Tongue (tissue), 2 donors: ENCODE results near the gene PYGO1. TPM values are rescaled to one million over a fixed set of nuclear protein-coding genes. Genes with fewer than 3 reads are reported as not detected.
"Not testable (repeated sequence)": the region's sequence is repeated elsewhere in the genome, so short reads cannot be mapped to it uniquely, and the experiment has no call there.

ENCODE experiments used
- DNase-seq: peaks from one replicate; pipeline ENCODE4 v3.0.0-alpha.2; 2015
- total RNA-seq: library from RNA; depleted of rRNA; stranded (reverse); fragments of >200 nt; gene quantifications from one replicate; pipeline ENCODE4 v1.2.3, GENCODE V29; 2014

PYGO1 gene, protein sequence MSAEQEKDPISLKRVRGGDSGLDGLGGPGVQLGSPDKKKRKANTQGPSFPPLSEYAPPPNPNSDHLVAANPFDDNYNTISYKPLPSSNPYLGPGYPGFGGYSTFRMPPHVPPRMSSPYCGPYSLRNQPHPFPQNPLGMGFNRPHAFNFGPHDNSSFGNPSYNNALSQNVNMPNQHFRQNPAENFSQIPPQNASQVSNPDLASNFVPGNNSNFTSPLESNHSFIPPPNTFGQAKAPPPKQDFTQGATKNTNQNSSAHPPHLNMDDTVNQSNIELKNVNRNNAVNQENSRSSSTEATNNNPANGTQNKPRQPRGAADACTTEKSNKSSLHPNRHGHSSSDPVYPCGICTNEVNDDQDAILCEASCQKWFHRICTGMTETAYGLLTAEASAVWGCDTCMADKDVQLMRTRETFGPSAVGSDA
- total RNA-seq = 22.6 TPM

DNA sequence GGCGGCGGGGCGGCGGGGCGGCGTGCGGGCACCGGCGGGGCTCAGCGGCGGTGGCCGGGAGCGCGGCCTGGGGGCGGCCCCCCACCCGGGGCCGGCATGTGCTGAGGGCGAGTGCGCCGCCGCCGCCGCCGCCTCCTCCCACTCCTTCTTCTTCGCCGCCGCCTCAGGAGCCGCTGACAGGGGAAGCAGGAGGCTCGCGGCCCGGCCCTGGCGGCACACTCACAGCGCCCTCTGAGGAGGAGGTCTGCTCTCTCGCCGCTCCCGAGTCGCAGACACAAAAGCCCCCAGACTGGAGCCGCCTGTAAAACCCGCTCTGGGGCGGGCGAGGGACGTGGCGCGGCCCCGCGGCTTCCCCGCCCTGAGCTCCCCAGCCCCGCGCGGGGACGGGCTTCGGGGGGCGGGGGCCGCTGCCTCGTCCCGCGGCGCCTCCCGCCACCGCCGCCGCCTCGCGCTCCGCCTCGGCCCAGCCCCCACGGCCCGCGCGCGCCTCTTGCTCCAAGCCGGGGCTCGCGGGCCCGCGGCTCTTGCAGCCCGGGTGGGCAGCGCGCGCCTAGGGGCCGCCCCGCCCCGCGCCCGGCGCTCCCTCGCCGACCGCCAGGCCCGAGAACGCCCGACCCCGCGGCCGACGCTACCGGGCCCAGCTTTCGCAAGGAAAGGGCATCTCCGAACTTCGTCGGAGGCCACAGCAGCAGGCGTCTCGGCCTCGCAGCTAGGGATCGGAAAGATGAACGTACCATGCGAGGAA is at the start of gene PYGO1:
TSS of gene PYGO1 (minus strand) at position 276 of the 745 bp plus-strand sequence. CDS start 462 bp downstream, outside the sequence.
- peak; percentile 85 for DNase-seq

DNA sequence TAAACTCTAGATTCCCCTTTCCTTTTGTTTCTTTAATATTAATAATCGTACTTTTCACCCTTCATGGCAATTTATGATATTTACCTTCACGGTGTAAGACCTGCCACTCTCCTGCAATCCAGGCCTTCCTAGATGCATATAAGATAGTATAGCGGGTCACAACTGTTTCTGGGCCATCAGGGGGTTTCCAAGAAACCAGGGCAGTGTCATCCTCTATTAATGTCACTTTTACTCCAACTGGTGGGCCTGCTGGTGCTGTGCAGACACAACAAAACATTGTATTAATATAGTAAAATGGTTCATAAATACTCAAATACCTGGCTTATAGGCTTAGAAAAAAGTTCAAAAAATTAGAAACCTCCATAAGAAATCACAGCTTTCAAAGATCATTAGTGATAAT is 48.9 kb upstream of the PYGO1 start:
- no peak for DNase-seq

DNA sequence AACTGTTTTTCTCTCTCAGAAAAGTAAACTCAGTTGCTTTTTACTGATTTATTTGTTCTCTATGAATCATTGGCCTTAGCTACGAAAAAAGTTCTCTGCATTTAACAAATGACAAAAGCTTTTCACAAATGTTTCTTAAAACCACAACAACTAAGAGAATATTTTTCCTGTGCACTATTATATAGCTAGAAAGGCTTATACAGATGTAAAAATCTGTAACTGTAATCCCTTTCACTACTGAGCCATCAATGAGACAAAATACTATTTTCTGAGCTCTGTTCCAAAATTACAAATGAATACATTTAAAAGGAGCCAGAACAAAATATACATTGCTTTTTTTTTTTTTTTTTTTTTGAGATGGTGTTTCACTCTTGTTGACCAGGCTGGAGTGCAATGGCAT is 45.6 kb upstream of the PYGO1 start:
- no peak for DNase-seq

DNA sequence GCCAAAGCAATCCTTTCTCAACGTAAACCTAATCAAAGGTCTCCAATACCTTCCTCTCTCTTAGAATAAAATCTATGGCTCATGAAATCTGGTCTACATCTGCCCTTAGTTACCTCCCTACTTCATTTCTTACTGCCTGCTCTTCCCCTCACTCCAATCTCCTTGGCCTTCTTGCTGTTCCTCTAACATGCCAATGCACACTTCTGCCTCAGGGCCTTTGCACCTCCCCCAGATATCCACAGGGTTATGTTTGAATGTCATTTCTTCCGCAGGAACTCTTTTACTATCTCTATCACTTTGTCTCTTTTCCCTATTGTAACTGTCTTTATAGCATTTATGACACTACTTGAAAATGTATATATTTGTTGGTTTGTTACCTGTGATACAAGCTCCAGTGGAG is 44.3 kb upstream of the PYGO1 start:
- no peak for DNase-seq

DNA sequence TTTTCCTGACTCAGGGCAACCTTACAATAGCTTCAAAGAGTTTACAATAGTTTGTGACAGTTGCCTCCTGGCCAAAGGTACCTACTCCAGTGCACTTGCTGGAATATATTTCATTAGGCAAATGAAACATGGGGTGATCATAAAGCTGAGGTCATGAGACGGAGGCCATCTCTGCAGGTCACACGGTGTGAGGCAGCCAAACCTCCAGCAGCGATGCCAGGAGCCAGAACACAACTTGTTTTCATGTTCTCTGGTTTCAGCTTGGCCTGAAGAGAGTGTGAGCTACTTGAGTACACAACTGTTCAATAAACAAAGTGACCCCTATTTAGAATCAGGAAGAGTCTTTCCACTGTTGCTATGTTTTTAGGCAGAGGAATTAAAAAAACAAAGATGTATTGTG is 42.7 kb upstream of the PYGO1 start:
- DNase-seq = peak; percentile 20

DNA sequence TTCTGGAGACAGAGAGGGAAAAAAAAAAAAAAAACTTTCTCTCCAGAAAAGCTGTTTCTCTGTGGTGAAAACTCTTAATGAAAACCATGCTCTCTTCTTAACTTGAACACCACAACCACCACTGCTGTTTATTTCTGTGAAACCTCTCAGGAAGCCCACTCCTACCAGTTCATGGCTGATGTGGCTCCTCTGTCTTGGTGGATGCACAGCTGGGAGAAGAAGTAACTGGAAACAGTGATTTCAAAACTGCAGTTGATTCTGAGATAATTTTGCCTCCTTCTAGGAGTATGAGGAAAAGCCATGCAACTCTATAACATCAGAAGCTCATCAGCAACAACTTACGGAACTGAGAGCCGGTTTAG is 40.2 kb upstream of the PYGO1 start:
- DNase-seq = no peak

DNA sequence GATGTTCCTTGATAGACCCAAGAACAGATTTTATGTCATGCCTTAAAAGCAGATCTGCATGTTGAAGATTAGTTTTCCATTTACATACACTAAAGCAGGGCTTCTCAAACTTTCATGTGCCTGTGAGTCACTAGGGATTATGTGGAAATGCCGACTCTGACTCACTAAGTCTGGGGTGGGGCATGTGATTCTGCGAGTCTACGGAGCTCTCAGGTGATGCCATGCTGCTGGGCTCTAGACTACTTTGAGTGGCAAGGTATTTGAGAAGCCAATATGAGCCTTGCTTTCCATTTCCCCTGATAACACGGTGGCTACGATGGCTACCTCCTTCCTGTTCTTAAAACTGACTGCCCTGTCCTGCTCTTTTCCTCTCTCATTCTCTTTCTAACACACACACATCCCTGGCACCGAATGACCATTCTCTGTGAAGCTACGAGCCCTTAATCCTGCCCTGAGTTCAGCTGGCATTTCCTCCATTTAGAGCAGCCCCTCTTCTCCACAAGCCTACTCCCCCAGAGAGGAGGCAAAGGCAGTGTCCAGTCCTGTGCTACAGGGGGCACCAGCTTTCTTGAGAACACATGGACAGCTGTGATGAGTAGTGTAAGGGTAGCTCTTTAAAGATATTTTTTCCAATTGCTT is 39.7 kb upstream of the PYGO1 start:
- DNase-seq = no peak

DNA sequence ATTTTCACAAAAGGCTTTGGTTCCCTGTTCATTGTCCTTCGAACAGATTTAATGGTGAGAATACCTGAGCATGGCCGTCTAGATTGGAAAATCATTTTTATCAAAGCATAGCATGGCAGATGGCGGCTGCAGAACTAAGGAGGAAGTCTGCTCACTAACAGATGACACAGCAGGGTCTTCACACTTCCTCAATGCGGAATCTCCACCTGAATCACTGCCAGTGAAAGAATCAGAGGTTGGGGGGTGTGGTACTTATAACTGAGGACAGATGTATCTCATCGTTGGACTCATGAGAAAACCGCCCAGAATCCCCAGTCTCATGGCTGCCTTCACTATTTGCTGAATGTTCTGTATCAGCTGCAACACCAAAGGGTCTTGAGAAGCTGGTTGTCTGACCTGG is 31.6 kb upstream of the PYGO1 start:
- no peak for DNase-seq

DNA sequence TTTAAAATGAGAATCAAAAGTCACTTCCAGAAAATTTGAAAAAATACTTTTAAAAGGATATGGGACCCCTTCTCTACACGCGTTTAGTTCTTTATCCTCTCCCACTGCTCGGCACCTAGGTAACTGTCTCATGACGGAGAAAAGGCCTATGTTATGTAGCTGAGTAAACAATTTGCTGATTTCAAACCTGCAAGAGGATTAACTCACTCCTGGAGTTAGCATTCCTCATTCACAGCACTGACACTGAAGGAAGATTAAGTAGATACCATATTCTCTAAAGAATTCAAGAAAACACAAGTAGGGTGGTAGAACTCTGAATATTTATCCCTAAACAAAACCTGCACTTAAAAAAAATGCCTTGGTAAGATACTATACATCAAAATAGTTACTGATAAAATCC is 30.2 kb upstream of the PYGO1 start:
- no peak for DNase-seq

DNA sequence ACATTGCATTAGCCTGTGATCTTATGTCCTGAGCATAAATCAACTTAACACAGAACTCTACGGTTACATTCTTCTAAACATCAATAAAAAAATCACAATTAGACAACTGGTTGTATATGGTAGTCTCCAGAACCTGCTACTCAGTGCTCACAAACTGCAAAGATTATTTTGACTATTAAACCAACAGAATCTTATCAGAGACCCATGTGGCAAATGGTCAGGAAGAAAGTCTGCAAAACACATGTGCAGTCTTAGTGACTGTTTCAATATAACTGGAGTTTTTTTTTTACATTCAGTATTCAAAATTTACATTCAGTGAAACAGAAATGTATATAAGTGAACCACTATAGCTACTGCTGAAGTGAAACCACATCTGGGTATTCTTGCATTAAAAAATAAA is 27.3 kb upstream of the PYGO1 start:
- no peak for DNase-seq

DNA sequence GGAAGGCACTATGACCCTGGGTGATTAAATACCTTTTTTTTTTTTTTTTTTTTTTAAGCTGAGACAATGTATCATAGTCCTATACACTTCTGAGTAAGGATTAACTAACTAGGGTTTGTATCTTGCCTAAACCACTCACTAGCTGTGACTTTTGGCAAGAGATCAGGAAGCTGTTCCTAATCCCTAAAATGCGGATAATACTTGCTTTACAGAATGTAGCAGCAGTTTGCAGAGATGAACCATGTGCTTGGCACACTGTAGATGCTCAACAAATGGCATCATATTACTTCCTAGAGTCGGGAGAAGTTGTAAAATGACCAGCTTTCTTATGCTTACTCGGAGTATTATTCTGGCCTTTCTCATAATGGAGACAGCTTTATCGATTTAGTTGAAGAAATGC is 25.6 kb upstream of the PYGO1 start:
- DNase-seq = no peak

DNA sequence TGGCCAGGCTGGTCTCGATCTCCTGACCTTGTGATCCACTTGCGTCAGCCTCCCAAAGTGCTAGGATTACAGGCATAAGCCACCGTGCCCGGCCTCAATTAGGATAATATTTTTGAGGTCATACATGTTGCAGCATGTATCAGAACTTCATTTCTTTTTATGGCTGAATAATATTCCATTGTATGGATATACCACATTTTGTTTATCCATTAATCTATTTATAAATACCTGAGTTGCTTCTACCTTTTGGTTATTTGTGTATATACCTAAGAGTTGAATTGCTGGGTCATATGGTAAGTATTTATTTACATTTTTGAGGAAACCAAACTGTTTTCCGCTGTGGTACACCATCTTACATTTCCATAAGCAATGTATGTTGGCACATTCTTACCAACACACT is 18.1 kb upstream of the PYGO1 start:
- no peak for DNase-seq

DNA sequence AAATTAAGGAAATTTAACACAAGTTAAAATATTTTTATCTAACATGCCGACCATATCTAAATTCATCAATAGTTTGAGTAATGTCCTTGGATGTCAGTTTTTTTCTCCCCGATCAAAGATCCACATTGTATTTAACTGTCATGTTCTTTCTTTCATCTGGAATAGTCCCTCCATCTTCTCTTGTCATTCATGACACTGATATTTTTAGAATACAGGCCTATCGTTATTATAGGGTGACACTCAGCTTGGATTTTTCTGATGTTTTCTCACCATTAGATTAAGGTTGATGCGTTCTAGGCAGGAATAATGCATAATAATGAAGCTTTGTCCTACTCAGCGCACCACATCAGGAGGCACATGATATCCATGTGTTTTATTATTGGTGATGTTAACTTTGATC is 13.2 kb upstream of the PYGO1 start:
- DNase-seq = no peak

DNA sequence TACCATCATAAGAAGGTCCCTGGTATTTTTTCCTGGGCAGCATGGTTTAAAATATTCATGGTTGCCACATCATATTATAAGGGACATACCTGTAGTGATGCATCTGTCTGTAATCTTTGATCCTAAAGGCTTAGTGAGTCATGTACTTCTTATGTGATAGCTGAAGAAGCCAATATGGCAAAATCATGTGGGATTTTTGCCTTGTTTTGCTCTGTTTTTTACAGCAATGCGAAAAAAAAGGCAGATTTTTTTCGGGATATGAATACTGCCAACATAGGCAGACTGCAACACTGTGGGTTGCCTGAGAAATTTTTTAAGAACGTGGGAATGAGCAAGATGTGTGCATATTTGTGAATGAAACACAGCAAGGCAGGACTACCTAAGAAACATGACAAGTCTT is 11.3 kb upstream of the PYGO1 start:
- DNase-seq = no peak

DNA sequence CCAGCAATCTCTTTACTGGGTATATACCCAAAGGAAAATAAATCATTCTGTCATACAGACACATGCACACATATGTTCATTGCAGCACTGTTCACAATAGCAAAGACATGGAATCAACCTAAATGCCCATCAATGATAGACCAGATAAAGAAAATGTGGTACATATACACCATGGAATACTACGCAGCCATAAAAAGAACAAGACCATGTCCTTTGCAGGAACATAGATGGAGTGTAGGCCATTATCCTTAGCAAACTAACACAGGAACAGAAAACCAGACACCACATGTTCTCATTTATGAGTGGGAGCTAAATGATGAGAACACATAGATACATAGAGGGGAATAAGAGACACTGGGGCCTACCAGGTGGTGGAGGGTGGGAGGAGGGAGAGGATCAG is 4.9 kb upstream of the PYGO1 start:
- DNase-seq = not testable (repeated sequence)

DNA sequence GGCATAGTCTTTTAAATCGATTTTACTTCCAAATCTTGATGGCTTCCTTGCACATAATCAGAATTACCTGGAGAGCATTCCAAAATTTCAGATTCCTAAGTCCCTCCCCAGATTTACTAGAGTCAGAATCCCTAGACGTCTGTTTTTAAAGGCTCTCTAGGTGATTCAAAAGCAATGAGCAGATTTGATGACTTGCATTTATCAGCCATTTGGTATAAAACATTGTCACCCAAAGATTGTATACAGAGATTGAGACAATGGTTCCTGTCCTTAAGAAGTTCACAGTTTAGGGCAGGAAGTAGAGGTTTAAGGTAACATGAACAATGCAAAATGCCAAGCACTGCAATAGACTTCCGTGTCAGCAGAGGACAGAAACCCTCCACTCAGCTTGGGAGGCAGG is 2.6 kb upstream of the PYGO1 start:
- no peak for DNase-seq

DNA sequence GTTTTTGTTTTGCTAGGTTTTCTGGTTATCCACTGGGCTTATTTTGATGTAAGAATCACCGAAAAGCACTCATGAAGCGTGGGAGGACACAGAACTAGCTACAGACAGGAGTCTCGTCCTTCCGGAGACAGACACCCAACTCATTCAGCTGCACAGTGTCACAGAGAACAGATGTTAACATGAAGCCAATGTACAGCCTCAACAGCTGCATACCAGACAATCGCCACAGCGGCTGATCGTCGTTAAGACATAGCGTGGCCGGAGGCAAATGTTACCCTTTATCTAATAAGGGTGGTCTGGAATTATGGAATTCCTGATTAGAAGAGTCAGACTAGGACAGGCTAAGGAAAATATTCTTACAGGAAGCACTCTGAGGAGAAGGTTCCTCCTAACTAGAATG is 1.1 kb upstream of the PYGO1 start:
- DNase-seq = peak; percentile 73

DNA sequence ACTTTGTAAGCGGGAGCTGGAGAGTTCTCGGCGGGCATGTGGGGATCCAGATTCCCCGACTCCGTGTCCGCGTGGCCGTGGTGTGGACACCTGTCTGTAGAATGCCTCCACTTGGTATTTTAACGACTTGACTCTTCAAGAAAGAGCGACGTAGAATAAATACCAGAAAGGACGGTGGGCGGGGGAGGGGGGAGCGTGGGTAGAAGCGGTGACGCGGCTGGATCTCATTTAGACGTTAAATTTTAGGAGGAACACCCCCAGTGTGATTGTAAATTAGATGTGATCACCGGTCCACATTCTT is 620 bp upstream of the PYGO1 start:
- DNase-seq = no peak

DNA sequence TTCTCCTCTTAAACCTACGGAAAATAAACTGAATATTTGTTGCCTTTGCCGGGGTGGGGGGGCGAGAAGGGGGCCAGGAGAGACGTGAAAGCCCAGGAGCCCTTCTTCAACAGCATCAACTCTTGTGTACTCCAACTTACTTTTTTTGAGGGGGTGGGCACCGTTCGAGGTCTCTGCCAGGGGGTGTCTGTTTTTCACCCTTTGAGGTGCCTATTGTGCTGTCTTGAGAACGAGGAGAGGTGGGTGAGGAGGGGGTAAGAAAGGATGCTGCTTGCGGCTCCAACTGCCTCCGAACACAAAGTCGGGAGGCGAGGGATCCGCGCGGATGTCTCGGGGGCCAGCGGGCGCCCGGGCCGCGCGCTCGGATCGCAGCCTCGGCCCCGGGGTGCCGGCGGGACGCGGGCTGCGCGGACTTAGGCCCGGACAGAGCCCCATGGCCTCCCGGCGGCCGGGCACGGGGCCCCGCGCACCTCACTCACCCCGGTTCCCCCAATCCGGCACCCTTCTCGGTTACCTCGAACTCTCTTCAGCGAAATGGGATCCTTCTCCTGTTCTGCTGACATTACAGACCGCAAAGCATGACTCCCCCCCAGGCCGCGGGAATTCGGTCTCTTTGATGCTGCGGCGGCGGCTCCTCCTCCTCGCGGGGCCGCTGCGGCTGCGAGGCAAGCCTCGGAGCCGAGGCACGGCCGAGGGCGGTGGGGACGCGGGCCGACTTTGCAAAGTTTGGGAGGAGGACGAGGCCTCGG is 650 bp downstream of the PYGO1 start:
- DNase-seq = peak; percentile 71

DNA sequence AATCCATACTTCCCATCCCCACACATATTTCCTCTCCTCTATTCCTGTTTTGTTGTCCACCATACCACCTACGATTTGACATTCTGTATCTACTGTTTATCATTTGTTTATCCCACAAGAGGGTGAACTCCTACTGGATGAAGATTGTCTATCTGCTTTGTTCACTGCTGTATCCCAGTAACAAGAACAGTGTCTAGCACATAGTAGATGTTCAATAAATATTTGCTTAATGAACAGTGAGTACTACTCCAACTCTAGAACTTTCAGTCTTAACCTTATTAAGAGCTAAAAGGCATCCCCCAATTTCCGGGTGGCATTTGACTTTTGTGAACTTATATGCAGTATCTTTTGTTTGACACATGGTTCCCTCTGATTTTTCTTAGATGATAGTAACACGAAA is 1.3 kb downstream of the PYGO1 start:
- DNase-seq = peak; percentile 9

DNA sequence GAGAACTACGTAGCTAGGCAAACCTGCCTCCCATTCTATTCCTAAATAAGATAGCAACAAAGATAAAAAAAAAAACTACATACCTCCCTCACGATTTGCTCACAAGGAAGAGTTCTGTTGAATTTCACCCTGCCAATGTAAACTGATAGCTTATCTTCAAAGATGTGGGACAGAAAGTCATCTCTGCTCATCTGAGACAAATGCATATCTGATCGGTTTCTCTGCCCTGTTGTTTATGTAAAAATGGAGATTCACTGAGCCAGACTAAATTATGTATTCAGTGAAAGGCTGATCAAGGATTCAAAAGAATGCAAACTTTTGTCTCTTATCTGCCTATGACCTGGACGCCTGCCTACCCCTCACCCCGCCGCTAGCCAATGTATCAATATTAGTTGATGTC is 11.2 kb downstream of the PYGO1 start:
- no peak for DNase-seq

DNA sequence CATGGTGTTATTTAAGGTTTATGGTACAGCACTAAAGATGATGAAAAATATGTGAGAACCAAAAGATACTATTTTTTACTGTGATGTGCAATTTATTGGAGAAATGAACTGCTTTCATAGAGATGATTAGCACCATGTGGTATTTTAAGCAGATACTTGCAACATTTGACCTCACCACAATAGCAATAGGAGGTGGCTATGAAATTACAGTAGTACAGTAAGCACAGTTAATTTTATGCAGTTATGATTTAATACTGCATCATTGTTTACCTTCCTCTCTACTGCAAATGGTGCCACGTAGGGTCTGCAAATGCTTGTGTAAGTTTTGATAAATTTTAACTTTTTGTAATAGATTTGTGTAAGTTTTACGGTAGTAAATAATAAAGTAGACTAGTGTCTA is 14.0 kb downstream of the PYGO1 start:
- no peak for DNase-seq

DNA sequence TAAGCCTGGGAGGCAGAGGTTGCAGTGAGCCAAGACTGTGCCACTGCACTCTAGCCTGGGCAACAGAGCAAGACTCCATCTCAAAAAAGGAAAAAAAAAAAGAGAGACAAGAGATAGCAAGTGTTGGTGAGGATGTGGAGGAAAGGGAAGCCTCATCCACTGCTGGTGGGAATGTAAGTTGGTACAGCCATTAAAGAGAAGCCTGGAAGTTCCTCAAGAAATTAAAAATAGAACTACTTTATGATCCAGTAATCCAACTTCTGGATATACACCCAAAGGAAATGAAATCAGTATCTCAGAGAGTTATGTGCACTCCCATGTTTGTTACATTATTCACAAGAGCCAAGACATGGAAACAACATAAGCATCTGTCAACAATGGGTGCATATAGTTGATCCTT is 14.9 kb downstream of the PYGO1 start:
- no peak for DNase-seq
